ENCODE data around the gene PDCD1LG2.
"Not testable (repeated sequence)": the region's sequence is repeated elsewhere in the genome, so short reads cannot be mapped to it uniquely, and the experiment has no call there.

The PDCD1LG2 gene

GRCh38 chr9:5566054-5566618 lies 55.8 kb downstream of the PDCD1LG2 start:
- no peak for DNase-seq (ENCODE audit: low read depth in 2 of 2)

GRCh38 chr9:5568868-5569267 lies 58.5 kb downstream of the PDCD1LG2 start:
- no peak for DNase-seq (ENCODE audit: low read depth in 2 of 2)

GRCh38 chr9:5569409-5569808 lies 59.1 kb downstream of the PDCD1LG2 start:
- DNase-seq (ENCODE audit: low read depth in 2 of 2) = no peak

GRCh38 chr9:5569891-5570290 lies 59.6 kb downstream of the PDCD1LG2 start:
- no peak for DNase-seq (ENCODE audit: low read depth in 2 of 2)

GRCh38 chr9:5571629-5572232 lies 61.4 kb downstream of the PDCD1LG2 start:
- DNase-seq (ENCODE audit: low read depth in 2 of 2) = no peak

GRCh38 chr9:5574097-5574496 lies 63.8 kb downstream of the PDCD1LG2 start:
- no peak for DNase-seq (ENCODE audit: low read depth in 2 of 2)

- DNase-seq (ENCODE audit: low read depth in 2 of 2) = no peak
These were observed 64.7 kb downstream of the PDCD1LG2 start for GRCh38 chr9:5575000-5575399.

- DNase-seq (ENCODE audit: low read depth in 2 of 2) = no peak
These were observed 66.9 kb downstream of the PDCD1LG2 start for GRCh38 chr9:5577225-5577624.

- DNase-seq (ENCODE audit: low read depth in 2 of 2) = no peak
These were observed 67.8 kb downstream of the PDCD1LG2 start for GRCh38 chr9:5578018-5578697.

- DNase-seq (ENCODE audit: low read depth in 2 of 2) = no peak
These were observed 68.4 kb downstream of the PDCD1LG2 start for GRCh38 chr9:5578698-5579085.

GRCh38 chr9:5579881-5580280 lies 69.5 kb downstream of the PDCD1LG2 start:
- DNase-seq (ENCODE audit: low read depth in 2 of 2) = no peak

- DNase-seq (ENCODE audit: low read depth in 2 of 2) = no peak
These were observed 70.3 kb downstream of the PDCD1LG2 start for GRCh38 chr9:5580650-5581049.

GRCh38 chr9:5581706-5582105 lies 71.4 kb downstream of the PDCD1LG2 start:
- DNase-seq (ENCODE audit: low read depth in 2 of 2) = not testable (repeated sequence)

GRCh38 chr9:5582835-5583195 lies 72.5 kb downstream of the PDCD1LG2 start:
- DNase-seq (ENCODE audit: low read depth in 2 of 2) = no peak

GRCh38 chr9:5586391-5586802 lies 76.1 kb downstream of the PDCD1LG2 start:
- no peak for DNase-seq (ENCODE audit: low read depth in 2 of 2)

GRCh38 chr9:5587024-5587423 lies 76.7 kb downstream of the PDCD1LG2 start:
- DNase-seq (ENCODE audit: low read depth in 2 of 2) = no peak

- DNase-seq (ENCODE audit: low read depth in 2 of 2) = no peak
These were observed 81.9 kb downstream of the PDCD1LG2 start for GRCh38 chr9:5592231-5592630.

- no peak for DNase-seq (ENCODE audit: low read depth in 2 of 2)
These were observed 82.6 kb downstream of the PDCD1LG2 start for GRCh38 chr9:5592904-5593303.

- no peak for DNase-seq (ENCODE audit: low read depth in 2 of 2)
These were observed 83.6 kb downstream of the PDCD1LG2 start for GRCh38 chr9:5593904-5594303.

- no peak for DNase-seq (ENCODE audit: low read depth in 2 of 2)
These were observed 85.8 kb downstream of the PDCD1LG2 start for GRCh38 chr9:5596173-5596572.

GRCh38 chr9:5608298-5609225 lies 98.2 kb downstream of the PDCD1LG2 start:
- no peak for DNase-seq (ENCODE audit: low read depth in 2 of 2)

- no peak for DNase-seq (ENCODE audit: low read depth in 2 of 2)
These were observed 98.9 kb downstream of the PDCD1LG2 start for GRCh38 chr9:5609226-5609596.

All from stimulated activated CD8-positive, alpha-beta memory T cell treated with anti-CD3 and anti-CD28 coated beads, Interleukin-2, amount 100 ng/mL, for 1 hour (primary cell).